GM18517 (cell line): ENCODE measurements around the gene TUSC2.
A peak's percentile ranks its signal among the peaks of the same experiment; 100 is the strongest.
"Not testable (repeated sequence)": the region's sequence is repeated elsewhere in the genome, so short reads cannot be mapped to it uniquely, and the experiment has no call there.

Source experiments
- ATAC-seq: cut with Tn5 transposase; IDR thresholded peaks from one replicate; pipeline ENCODE4 v1.9.1; 2021; ENCODE audit warnings: mild to moderate bottlenecking, moderate library complexity; ENCODE audit not compliant: unreplicated experiment

TUSC2 gene

DNA sequence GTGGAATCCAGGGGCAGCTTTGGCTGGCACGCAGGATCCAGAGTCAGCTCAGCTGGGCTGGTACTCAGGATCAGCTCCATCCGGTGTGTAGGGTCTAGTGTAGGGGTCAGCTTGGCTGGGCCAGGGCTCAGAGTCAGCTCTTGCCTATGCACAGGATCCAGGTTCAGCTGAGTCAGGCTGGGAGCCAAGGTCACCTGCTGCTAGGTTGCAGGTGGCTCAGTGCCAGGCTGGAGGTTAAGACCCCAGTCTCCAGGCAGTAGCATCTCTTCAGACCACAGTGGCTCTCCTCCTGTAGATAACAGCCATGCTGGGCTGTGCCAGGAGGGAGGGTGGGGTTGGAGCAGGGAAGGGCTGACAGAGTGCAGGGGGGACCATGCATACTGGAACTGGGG lies 30.6 kb downstream of the TUSC2 start:
- ATAC-seq = no peak

DNA sequence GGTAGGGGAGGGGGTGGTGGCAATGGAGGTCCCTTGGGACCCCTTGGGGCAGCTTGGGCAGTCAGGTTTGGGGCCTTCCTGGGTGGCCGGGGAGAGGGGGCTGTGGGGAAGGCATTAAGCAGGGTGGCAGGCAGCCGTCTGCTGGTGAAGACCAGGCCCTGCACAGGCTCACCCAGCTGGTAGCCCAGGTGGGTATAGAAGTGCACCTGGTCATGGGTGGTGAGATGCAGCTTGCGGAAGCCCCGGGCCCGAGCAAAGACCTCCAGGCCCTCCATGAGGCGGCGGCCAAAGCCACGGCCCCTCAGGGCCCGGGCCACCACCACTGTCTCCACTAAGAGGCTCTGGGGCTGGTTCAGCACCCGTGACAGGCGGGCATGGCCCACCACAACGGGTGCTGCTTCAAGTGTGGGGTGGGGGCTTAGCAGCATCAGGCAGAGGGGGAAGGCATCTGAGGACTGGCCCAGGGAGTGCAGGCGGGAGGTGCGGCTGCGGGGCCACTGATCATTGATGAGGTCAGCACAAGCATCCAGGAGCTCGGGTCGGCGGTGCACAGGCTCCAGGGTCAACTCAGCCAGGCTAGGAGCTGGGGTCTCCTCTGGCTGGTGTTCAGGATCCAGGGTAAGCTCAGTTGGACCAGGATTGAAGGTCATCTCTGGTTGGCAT lies 31.2 kb downstream of the TUSC2 start:
- ATAC-seq = no peak

DNA sequence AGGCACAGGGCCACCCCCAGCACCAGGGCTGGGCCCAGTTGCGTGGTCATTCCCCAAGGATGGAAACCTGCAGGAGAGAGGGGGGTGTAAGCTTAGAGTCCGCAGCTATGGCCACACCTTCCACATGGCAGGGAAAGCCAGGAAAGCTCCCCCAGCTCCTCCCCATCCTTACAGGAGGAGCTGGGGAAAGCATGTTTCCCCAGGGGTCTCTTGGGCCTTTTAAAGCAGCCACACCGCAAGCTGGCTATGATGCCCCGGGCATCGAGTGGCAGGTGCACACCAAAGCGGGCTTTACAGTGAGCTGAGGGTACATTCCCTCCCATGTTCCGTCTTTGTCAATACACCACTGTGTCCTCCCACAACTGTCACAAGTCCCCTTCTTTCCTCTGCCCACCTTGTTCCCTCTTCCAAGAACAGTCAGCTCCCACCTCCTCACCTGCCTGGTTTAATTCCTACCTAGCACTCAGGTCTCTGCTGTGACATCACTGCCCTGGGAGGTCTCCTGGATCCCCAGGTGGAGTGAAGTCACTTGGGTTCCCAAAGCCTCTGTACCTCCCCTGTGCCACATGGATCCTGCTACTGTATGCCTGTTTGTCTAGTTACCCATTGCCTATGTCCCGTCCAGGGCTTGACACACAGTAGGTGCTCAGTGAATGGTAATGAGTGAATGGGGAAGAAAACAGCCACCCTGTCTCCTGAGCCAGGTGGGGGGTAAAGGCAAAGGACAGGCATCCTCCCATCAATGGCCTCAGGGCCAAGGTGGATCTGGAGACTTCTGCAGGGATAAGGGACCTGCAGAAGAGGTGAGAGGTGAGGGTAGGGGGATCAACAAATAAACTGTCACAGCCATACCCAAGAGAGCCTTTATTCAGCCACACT lies 32.2 kb downstream of the TUSC2 start:
- no peak for ATAC-seq

DNA sequence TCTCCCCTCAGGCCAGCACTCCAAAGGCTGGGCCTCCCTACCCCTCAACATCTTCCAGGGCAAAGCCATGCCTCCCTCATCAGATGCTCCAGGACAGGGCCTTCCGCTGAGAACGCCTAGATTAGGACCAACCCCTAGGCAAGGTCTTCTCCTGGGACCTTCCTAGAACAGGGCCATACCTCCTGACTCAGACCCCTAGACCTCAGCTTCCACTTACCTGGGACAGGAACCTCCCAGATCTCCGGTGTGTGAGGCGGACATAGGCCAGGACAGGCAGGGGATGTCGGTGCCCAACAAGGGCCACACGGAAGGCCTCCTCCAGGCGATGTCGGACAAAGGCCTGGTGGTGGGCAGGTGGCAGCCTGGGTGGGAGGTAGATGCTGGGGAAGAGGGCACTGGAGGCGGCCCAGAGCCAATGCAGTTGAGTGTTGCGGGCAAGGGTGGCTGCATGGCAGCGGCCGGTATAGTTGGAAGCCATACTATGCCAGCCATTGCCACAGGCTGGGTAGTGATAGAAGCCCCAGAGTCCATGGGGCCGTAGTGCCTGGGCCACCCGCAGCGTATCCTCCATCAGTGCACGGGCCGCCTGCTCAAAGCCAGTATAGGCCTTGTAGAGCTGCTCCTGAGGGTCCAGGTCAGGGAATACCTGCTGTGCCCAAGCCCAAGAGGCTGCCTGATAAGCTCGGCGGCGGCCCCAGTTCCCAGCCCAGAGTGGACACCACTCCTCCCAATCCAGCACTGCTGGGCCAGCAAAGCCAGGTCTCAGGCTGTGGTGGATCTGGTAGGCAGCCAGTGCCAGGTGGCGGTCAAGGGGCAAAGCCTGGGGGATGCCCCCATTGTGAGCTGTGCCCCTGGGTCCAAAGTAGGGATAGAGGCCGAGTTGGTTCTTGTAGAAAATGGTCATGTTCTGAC lies 33.3 kb downstream of the TUSC2 start:
- no peak for ATAC-seq

DNA sequence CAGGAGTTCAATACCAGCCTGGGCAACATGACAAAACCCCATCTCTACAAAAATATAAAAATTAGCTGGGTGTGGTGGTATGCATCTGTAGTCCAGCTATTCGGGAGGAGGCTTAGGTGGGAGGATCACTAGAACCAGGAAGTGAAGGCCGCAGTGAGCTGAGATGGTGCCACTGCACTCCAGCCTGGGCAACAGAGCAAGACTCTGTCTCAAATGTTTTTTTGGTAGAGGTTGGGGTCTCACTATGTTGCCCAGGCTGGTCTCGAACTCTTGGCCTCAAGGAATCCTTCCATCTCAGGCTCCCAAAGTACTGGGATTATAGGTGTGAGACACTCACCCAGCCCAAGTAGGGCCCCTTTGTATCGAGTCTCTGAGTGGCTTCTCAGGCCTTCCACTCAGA lies 33.9 kb downstream of the TUSC2 start:
- no peak for ATAC-seq

DNA sequence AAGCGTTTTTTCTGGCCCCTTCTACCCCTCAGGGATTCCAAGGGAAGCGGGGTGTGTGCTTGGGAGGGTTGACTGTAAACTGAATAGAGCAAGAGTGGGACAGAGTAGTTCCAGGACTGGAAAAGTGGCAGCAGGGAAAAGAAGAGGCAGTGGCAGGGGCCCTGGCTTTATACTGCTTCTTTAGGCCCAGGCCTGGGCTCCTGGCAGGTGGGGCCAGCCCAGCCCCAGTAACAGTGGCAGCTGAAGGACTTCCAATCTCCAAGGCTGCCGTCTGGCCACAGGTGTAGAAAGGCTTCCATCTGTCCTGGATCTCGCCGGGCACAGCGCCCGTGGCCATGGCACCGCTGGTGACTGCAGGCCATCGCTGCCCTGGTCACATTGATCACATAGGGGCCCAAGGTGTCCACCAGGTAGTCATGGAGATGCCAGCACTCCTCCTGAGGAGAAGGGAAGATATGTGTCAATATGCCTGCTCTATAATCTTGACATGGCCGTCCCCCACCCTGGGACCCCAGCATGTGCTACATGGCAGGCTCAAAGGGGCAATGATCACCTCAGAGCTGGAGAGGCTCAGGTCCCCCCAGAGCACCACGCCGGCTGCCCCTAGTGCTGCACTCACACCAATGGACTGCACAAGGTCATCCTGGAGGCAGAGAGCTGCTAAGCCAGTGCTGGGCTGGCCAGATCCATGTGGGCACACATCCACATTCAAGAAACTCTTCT lies 34.8 kb downstream of the TUSC2 start:
- ATAC-seq = no peak

DNA sequence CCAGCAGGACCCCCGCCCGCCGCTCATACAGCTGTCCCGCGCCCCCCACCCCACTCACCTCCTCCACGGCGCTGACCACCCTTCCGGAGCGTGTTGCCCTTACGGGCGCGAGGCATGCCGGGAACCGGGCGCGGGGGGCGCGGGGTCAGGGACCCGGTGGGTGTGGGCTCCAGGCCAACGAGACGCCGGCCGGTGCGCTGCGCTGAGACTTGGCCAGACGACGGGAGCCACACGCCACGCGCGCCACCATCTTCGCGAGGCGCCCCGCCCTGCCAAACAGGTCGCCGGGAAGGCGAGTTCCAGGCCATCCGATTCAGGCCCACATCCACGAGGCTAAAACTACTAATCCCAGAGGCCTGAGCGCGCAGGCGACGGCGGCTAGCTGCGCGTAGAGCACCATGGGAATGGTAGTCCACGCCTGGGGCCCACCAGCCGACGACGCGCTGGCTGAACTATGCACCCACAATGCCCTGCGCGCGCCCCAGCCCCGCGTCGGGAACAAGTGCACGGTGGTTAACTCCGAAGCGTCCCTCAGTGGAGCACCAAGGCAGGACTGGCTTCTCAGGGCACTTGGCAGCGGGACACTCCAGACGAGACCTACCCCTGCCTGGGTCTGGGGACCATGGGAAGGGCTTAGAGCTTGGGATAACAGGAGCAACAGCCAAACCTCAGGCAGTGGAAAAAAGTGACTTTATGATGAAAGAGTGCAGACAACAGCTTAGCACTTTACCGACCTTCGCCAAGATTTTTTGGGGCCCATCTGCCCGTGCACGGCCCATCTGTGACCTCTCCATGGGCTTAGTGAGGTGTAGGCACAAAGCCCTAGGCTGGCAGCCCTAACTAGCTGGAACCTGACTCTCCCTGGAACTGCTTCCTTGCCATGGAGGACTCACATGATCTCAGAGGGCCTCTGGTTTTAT lies 35.6 kb downstream of the TUSC2 start, which contains the start of gene IFRD2:
Gene IFRD2 (minus strand): TSS at position 271 of the 920 bp plus-strand sequence. CDS start 155 bp downstream, at position 116.
- ATAC-seq = peak; percentile 91

DNA sequence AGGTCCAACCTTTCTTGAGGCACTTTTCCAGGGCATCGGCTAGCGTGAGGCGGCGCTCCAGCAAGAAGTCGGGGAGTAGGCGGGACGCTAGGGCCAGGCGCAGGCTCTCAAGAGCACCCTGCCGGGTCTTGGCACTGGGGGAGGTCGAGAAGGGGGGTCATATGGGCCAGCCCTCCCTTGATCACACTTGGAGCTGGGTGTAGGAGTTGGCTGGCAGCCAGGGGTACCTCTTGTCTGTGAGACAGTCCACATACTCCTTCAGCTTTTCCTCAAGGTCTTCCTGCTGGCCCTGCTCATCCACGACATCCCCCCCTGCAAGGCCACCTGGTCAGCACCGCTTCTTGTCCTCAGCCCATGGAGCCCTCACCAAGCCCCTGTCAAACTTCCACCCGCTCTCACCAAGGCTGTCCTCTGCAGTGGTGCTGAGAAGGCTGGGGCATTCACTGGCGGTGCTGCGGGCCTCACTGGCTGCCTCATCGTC lies 37.8 kb downstream of the TUSC2 start:
- no peak for ATAC-seq

DNA sequence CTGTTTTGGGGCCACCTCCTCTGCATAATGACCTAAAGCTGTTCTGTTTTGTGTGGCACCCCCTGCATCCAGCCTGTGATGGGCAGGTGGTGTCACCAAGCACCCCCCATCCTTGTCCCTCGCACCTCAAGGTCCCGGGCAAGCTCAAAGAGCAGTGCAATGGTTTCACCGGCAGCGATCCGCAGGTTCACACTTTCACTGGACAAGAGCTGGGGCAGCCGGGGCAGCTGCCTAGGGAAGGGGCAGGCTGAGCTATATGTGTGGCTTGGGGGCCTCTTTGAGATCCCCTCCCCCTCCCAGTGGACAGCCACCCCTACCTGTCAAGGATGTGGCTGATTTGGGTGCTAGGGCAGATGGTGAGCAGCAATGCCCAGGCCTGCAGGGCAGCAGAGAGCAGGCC lies 38.9 kb downstream of the TUSC2 start:
- no peak for ATAC-seq

DNA sequence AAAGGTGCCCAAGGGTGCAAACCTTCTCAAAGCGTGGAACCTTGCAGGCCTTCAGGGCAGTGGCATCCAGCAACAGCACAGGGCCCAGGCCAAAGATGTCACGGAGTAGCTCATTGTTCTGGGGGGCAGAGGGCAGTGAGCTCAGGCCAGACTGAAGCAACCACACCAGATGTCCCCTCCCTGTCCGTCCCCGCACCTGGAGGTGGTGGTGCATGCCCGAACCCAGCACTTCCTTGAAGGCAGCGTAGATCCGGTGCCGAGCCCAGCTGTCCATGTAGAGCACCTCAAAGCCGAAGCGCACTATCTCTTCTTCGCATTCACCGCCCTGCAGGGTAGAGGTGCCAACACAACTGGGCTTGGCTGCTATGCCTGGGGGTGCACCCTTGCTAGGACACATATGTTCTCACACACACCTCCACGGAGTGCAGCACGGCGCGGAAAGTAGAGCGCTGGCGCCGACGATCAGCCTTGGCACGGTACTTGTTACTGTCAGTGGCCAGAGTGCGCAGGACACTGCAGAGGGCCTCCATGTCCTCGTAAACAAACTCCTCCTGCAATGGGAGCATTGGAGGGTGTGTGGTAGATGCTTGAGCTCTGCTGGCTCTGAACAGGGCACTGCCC lies 39.5 kb downstream of the TUSC2 start:
- ATAC-seq = no peak

DNA sequence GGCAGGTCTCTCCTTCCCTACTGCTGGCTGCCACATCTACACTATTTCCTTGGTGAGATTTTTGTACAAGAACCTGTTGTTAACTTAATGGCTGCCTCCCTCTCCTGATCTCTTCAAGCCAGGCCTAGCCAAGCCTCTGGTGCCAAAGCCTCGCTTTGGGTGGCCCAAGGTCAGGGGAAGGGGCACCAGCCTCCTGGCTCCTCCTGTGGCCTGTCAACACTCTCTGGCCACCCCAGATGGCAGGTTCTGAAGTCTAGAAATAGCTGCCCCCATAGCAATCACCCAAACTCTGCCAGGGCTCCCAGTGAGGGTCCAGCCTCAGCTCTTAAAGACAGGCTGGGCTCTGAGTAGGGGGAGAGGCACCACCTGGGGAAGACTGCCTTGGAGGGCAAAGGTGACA lies 40.8 kb downstream of the TUSC2 start:
- no peak for ATAC-seq

DNA sequence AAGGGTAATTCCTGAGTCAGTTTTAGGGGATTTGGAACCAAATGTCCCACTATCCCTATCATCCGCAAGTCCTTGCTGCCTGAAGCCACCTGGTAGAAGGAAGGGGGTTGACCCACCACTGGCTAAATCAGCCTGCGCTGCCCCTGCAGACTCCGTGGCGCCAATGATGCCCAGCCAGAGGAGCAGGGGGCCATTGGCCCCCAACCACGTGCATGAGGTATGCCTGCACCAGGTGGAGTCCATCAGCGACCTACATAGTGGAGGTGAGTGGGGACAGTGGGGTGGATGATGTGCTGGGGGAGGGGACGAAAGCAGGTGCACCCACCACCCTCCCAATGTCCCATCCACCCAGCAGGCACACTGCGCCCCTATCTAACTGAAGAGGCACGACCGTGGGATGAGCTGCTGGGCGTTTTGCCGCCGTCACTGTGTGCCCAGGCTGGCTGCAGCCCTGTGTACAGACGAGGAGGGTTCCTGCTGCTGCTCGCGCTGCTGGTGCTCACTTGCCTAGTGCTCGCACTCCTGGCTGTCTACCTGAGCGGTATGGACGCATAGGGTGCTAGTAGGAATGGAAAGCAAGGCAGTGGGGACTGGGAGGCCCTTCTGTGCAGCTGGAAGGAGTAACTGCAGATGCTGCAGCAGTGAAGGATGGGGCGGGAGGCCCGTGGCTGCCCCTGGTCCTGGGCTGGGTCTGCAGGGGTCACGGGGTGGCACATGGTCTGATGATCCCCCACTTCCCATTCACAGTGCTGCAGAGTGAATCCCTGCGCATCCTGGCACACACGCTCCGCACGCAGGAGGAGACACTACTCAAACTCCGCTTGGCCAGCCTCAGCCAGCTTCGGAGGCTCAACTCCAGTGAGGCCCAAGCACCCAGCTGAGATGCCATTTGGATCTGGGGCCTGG lies 41.4 kb downstream of the TUSC2 start:
- no peak for ATAC-seq

DNA sequence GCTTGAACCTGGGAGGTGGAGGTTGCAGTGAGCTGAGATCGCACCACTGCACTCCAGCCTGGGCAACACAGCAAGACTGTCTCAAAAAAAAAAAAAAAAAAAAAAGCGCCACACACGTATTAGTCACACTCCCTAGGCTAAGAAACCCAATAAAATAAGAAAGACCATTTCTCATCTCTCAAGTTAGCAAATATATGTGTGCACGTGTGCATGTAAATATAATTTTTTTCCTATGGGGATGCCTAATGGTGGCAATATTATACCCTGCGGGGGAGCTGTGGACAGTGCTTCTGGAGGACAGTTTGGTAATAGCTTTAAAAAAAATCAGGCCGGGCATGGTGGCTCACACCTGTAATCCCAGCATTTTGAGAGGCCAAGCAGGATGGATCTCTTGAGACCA lies 43.9 kb downstream of the TUSC2 start:
- ATAC-seq = not testable (repeated sequence)

DNA sequence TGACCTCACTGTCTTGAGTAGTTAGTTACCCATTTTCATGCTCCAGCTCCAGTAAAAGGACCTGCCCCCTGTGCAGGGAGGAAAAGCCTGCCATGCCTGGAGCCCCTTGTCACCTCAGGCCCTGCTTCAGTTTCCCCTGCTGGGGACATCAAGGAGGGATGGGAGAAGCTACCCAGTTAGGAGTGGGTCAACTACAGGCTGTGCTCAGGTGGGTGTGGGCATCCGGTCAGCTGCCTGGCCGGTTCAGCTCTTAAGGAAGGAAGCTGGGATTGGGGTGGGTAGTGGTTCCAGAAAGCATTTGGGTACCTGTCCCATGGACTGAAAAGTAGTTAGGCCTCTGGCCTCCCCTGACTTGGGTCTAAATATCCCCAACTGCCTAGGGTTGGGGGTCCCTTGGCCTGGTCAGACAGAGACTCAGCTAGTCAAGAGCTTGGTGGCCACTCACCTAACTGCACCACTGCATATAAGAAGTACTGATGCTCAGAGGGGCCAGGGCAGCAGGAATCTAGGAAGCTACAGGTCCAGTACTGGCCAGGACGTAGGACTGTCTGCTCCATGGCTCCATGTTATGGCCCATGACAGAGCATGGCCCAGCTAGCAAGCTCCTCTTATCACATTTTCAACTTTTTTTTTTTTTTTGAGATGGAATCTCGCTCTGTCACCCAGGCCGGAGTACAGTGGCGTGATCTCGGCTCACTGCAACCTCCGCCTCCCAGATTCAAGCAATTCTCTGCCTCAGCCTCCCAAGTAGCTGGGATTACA lies 48.6 kb downstream of the TUSC2 start:
- ATAC-seq = no peak

DNA sequence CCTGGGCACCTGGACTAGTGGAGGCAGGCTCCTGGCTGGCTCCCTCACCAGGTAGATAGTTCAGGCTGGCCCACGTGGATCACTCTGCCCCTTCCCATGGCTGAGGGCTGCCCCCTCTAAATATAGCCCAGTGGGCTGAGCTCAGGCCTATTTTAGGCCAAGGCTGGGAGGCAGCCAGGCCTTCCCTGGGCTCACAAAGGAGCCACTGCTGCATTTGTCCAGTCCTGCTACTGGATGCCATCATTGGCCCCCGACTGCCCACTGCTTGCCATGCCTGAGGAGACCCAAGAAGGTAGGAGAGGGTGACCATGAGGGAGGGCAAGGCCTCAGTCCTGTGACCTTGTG lies 49.2 kb downstream of the TUSC2 start, which contains the start of gene LSMEM2:
Gene LSMEM2 (plus strand): TSS at position 208 of the 345 bp plus-strand sequence. CDS start 27 bp downstream, at position 235.
- no peak for ATAC-seq

DNA sequence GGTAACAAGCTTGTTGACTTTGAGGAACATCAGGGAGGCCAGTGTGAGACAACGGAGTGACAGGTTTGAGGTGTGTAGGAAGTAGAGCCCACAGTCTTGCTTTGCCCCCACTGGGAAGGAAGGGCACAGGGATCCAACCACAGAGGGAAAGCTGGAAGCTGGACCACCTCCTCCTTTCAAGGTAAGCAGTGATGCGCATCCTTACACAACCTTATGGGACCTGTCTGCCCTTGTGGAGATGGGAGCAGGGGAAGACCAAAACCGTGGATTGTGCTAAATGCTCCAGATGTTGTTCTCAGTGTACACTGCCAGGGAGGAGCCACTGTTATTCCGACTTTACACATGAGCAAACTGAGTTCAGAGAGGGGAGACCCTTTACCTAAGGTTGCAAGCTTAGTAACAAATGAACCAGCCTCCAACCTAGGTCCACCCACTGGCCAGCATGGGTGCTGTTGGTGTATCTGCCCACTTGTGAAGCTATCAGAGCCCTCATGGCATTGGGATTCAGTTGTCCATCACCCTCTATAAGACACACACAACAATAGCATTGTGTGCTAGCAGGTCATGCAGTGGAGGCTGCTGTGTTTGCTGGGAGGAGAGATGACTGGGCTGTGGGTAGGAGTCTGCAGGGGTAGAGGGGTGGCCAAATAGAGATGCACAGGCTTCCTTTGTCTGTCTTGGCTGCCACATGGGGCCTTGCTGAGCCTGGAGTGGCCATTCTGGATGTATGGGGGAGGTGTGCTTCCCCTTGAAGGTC lies 49.7 kb downstream of the TUSC2 start:
- ATAC-seq = no peak

DNA sequence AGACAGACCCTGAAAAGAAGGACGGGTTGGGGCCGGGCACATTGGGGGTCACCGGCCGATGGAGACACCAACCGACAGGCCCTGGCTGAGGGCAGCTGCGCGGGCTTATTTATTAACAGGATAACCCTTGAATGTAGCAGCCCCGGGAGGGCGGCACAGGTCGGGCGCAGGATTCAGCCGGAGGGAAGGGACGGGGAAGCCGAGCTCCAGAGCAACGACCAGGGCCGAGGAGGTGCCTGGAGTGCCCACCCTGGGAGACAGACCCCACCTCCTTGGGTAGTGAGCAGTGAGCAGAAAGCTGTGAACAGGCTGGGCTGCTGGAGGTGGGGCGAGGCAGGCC lies 51.3 kb downstream of the TUSC2 start:
- ATAC-seq = no peak
